Dendritic cell treated with granulocyte-macrophage colony-stimulating factor and Interleukin-4, amounts not matched to agents 40 ng/mL and 50 ng/mL, for 4 days (primary cell): ENCODE results near the gene PRMT3.
"Not testable (repeated sequence)": the region's sequence is repeated elsewhere in the genome, so short reads cannot be mapped to it uniquely, and the experiment has no call there.

Source experiments
- H3K27ac Mint-ChIP-seq: one replicate; pipeline ENCODE4 v1.8.0; 2022; ENCODE audit warnings: mild to moderate bottlenecking, mixed read lengths
- H3K27me3 Mint-ChIP-seq: one replicate; pipeline ENCODE4 v1.8.0; 2022; ENCODE audit warnings: mild to moderate bottlenecking, mixed read lengths
- H3K36me3 Mint-ChIP-seq: one replicate; pipeline ENCODE4 v1.8.0; 2022; ENCODE audit warnings: low read depth, mixed read lengths
- H3K4me1 Mint-ChIP-seq: one replicate; pipeline ENCODE4 v1.8.0; 2022; ENCODE audit warnings: low read depth, mixed read lengths
- H3K4me3 Mint-ChIP-seq: one replicate; pipeline ENCODE4 v1.8.0; 2022; ENCODE audit warnings: mild to moderate bottlenecking, moderate library complexity, mixed read lengths
- H3K9me3 Mint-ChIP-seq: one replicate; pipeline ENCODE4 v1.8.0; 2022; ENCODE audit warnings: mixed read lengths
- intact Hi-C: fragments of 100-400 bp; cut with micrococcal nuclease; formaldehyde crosslinking; loops from one replicate; pipeline ENCODE4 v1.15.0; 2022

PRMT3 gene

DNA sequence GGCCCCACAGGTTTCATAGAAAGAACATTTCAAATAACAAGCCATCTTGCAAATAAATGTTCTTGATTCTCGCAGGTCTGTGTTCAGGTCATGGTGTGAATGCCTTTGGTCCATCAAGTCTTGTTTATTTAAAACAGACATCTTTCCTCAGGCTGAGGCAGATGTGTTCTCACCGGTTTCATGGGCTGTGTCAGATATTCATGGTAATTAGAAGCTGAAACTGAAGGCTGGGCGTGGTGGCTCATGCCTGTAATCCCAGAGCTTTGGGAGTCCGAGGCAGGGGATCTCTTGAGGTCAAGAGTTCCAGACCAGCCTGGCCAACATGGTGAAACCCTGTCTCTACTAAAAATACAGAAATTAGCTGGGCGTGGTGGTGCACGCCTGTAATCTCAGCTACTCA lies 22.1 kb upstream of the PRMT3 start:
- H3K27me3 Mint-ChIP-seq, H3K27ac Mint-ChIP-seq, H3K9me3 Mint-ChIP-seq, intact Hi-C loops, H3K4me3 Mint-ChIP-seq: not testable (repeated sequence)
- peaks cover 12% of the 10 kb centered on the region for H3K36me3 Mint-ChIP-seq
- peaks cover 48% of the 10 kb centered on the region for H3K4me1 Mint-ChIP-seq

DNA sequence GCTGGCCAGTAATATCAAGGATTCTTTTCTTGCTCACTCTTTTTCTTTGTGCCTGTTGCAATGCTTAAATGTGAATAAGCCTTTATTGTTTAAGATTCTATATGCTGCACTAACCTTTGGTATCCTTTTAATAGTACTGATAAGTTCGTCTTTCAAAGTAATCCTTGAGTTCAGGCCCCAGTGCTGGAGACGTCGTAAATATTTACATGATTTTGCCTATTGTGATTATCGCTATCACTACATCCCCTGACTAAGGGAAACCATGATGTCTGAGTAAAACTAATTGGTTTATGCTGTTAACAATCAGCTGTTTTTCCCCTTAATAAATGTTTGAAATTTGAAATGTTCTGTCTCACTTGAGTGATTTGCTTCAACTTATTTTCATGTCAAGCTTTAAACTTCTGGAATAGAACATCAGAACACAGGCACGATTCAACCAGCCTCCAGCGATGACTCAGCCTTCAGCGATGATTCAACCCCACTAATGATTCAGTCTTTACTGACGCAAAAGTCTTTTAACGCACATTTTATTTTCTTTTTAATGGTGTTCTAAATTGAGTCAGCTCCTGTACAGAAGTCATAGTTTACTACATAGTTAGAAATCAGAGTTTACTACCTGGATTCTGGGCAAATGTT lies 20.1 kb upstream of the PRMT3 start:
- Mint-ChIP-seq H3K4me1 (peaks cover 44% of the 10 kb centered on the region), H3K27me3 (no peaks in the 10 kb centered on the region), H3K9me3 (no peaks in the 10 kb centered on the region), H3K4me3 (no peak overlapping the region), H3K27ac (no peak overlapping the region), H3K36me3 (peaks cover 27% of the 10 kb centered on the region)
- intact Hi-C loops = no loop called here

DNA sequence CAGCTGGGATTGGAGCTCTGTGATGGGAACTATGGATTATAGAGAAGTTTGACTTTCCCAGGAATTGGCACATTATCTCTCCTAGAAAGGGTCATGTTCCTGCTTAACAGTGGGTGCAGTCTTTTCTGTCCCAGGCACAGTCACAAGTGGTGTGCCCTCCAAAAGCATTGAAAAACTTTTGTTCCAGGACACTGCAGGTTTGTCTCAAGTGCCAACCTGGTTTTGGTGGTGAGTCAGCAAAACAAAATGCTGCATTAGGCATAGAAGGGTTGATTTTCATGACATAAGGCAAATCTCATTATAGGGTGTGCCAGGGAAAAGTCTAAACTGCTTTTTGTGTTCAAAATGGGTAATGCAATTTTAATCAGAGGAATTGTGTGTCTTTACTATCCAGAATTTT lies 19.1 kb upstream of the PRMT3 start:
- H3K36me3 Mint-ChIP-seq = peaks cover 37% of the 10 kb centered on the region
- no peaks in the 10 kb centered on the region for H3K27me3 Mint-ChIP-seq
- H3K4me3 Mint-ChIP-seq = no peak overlapping the region
- H3K27ac Mint-ChIP-seq = no peak overlapping the region
- intact Hi-C loops = no loop called here
- no peaks in the 10 kb centered on the region for H3K9me3 Mint-ChIP-seq
- H3K4me1 Mint-ChIP-seq = peaks cover 36% of the 10 kb centered on the region

DNA sequence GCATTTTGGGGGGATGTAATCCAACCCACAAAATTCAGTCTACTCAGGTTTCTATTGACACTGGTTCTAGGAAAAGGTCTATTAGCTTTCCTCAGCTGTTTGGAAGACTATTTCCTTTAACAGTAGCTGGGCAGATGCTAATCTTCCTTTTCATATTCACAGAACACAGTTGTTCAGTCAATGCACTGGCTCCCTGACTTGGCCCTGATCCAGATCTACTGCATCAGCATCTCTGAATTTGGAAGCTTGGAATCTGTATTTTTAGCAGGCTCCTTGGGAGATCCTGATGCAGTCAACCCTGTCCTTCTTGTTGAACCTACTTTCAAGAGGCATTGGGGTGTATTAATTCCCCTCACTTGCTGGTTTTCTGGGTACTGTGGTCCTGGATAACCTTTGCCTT lies 17.7 kb upstream of the PRMT3 start:
- peaks cover 51% of the 10 kb centered on the region for H3K36me3 Mint-ChIP-seq
- intact Hi-C loops = no loop called here
- peaks cover 34% of the 10 kb centered on the region for H3K4me1 Mint-ChIP-seq
- no peaks in the 10 kb centered on the region for H3K27me3 Mint-ChIP-seq
- H3K9me3 Mint-ChIP-seq = no peaks in the 10 kb centered on the region
- H3K4me3 Mint-ChIP-seq = no peak overlapping the region
- no peak overlapping the region for H3K27ac Mint-ChIP-seq

DNA sequence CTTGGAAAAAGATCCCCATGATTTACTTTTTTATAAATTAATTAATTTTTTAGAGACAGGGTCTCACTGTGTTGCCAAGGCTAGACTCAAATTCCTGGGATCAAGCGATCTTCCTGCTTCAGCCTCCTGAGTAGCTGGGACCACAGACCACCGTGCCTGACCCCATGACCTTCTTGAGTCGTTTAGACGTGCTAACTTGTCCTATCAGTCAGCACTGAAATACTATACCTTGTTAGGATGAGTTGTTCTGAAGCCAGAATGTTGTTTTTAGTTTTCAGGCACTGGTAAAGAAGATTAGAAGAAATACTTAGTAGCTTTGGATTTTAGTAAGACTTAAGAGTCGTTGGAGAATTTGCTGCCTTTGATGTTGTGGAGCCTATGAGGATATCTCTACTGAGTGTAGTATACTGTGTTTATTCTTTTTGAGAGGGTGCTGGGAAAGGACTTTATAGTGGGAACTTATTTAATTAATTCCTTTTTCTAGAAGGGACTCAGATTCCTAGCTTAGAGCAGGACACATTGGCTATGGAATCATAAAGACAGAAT lies 15.4 kb upstream of the PRMT3 start:
- H3K4me1 Mint-ChIP-seq = peaks cover 13% of the 10 kb centered on the region
- H3K36me3 Mint-ChIP-seq = peaks cover 68% of the 10 kb centered on the region
- H3K9me3 Mint-ChIP-seq = no peaks in the 10 kb centered on the region
- intact Hi-C loops = no loop called here
- H3K4me3 Mint-ChIP-seq = no peak overlapping the region
- no peak overlapping the region for H3K27ac Mint-ChIP-seq
- H3K27me3 Mint-ChIP-seq = no peaks in the 10 kb centered on the region

DNA sequence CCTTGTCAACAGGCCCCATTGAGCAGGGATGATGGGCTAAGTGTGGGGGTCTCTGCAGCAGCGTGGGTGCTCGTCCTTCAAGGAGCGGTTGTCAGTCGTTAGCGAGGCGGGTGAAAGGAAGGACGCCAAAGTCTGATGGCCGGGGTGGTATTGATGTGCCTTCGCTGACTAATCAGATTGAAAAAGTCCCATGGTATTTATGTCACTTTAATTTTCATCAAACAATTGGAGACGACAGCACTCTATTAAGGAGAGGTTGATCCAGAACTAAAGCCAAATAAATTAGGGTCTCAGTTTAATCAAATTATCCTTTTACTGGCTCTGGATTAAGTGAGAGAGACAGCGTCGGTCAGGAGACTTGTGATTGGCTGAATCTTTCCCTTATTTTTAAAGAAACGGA lies 14.4 kb upstream of the PRMT3 start:
- intact Hi-C loops = no loop called here
- Mint-ChIP-seq H3K36me3 (peaks cover 73% of the 10 kb centered on the region), H3K9me3 (no peaks in the 10 kb centered on the region), H3K4me1 (peaks cover 7% of the 10 kb centered on the region), H3K27me3 (no peaks in the 10 kb centered on the region), H3K27ac (no peak overlapping the region), H3K4me3 (no peak overlapping the region)

DNA sequence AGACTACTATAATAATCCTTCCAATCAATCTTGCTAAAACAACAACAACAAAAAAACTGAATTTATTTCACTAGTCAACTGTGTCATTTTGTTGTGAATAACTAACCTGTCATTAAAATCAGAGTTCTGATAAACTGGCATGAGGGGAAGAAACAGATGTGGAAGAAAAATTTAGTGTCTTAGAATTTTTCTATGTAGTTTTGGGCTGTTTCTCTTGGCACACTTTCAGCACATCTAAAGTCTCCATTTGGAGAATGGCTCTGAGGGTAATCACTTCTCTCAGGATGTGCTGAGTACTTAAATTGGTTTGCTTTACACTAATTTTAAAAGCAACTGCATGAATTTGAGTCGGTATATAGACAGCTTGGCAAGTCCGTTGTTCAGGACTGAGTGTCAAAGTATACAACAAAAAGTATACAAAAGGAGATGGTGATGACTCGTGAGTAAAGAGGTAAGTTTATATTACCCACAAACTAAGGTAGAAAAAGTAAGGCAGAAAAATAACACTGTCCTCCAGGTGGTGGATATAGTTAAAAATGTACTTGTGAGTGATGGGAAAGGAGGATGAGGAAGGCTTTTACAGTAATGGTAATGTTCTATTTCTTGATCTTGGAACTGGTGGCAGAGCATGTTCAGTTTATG lies 13.8 kb upstream of the PRMT3 start:
- Mint-ChIP-seq H3K27ac (no peak overlapping the region), H3K4me3 (no peak overlapping the region), H3K36me3 (peaks cover 73% of the 10 kb centered on the region), H3K9me3 (no peaks in the 10 kb centered on the region), H3K27me3 (no peaks in the 10 kb centered on the region), H3K4me1 (peaks cover 7% of the 10 kb centered on the region)
- intact Hi-C loops = no loop called here

DNA sequence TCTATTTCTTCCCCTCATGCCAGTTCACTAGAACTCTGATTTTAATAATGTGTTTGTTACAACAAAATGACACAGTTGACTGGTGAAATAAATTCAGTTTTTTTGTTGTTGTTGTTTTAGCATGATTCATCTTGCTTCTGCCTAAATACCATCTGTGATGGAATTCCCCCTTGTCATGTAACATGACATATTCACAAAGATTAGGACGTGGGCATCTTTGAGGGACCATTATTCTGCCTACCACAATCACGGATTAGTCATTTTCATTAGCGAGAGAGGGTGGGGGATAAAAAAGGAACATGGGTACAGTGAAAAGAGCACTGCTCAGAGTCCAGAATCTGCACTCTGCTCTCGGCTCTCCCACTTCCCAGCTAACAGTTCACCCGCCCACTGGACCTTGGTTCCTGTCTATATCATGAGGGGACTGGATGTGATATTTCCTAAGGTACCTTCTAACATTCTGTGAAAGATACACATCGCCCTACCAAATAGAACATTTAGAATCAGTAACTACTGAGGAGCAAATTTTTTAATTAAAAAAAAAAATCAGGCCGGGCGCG lies 12.7 kb upstream of the PRMT3 start:
- Mint-ChIP-seq H3K27ac (no peak overlapping the region), H3K36me3 (peaks cover 81% of the 10 kb centered on the region), H3K4me1 (peaks cover 7% of the 10 kb centered on the region), H3K9me3 (no peaks in the 10 kb centered on the region), H3K27me3 (no peaks in the 10 kb centered on the region), H3K4me3 (no peak overlapping the region)
- intact Hi-C loops = no loop called here

DNA sequence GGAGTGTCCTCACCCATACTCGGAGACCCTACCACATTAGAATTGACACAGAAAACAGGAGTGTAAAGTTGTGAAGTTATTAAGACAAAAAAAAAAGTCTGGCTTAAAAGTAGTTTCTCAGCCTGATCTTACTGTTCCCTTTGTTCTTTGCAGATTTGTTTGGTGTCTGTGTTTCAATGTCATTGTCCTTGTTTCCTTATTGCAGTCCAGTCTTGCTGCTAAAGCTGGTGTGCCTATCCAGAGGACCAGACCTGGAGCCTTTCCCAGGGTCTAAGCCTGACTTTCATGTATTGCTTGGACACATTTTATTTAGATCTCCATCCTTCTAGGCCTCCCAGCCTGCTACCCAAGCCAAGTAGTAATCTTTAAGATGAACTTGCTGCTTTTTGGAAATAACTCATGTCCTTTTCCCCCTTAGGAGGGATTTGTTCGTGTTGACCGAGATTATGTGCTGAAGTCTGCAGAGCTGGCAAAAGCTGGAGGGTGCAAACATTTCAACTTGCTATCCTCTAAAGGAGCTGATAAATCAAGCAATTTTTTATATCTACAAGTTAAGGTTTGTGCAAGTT lies 11.3 kb upstream of the PRMT3 start:
- no peaks in the 10 kb centered on the region for H3K9me3 Mint-ChIP-seq
- H3K27ac Mint-ChIP-seq = no peak overlapping the region
- H3K36me3 Mint-ChIP-seq = peaks cover 81% of the 10 kb centered on the region
- intact Hi-C loops = no loop called here
- H3K27me3 Mint-ChIP-seq = no peaks in the 10 kb centered on the region
- H3K4me3 Mint-ChIP-seq = no peak overlapping the region
- peaks cover 7% of the 10 kb centered on the region for H3K4me1 Mint-ChIP-seq

DNA sequence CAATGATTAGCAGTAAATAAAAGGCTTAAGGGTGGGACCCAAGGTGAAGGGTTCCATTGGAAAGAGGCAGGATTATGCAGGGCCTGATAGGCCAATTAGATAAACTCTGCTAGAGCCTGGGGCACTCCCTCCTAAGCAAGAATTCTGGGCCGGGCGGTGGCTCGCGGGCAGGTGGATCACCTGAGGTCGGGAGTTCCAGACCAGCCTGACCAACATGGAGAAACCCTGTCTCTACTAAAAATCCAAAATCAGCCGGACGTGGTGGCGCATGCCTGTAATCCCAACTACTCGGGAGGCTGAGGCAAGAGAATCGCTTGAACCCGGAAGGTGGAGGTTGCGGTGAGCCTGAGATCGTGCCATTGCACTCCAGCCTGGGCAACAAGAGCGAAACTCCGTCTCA lies 1.5 kb upstream of the PRMT3 start:
- Mint-ChIP-seq H3K36me3 (peaks cover 47% of the 10 kb centered on the region), H3K27ac (peak overlapping the region; percentile 99)
- not testable (repeated sequence) for H3K9me3 Mint-ChIP-seq, H3K27me3 Mint-ChIP-seq, H3K4me1 Mint-ChIP-seq, H3K4me3 Mint-ChIP-seq
- intact Hi-C loops = loop anchor here (2.0 kb wide), 1 partner anchor 225 kb away; no protein-coding TSS in a partner anchor

DNA sequence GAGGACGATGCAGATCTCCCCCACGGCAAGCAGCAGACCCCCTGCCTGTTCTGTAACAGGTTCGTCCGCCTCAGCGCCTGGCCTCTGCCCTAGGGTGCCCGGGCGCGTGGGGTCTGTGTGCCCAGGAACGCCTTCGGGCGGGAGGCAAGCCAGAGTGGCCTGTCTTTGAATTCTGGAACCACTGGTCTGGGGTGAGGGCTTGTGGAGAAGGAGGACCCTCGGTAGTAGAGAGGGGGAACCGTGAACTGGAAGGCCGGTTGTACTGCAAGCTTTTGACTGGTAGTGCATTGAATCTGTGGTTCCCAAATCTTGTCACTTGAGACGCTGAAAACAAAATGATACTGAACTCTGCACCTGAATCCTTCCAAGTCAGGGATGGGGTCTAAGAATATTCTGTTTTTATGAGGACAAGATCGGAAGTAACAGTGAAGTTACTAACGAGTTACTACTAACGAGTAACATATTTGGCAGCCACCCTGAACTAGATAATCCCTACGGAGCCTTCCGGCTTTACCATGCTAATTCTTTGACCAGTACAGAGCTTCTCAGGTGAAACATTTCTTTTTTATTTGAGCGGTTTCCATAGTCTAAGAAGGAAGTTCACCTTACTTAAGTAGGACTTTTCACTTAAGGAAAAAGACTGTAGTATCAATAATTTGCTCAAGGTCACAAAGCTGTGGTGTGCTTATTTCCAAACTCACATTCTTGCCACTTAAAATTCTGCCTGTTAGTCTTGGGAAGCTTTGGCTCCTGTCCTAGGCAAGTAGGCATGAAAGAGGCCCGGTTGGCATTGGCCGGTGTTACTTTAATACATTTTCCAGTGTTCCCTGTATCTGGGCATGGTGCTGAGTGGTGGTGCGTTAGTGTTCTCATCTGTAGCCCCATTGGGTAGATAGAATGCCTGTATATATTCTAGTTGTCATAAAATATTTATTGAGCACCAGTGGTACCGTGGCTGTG lies 860 bp downstream of the PRMT3 start:
- peak overlapping the region; percentile 98 for H3K4me3 Mint-ChIP-seq
- intact Hi-C loops = no loop called here
- peaks cover 6% of the 10 kb centered on the region for H3K4me1 Mint-ChIP-seq
- no peaks in the 10 kb centered on the region for H3K9me3 Mint-ChIP-seq
- H3K27me3 Mint-ChIP-seq = no peaks in the 10 kb centered on the region
- H3K36me3 Mint-ChIP-seq = peaks cover 41% of the 10 kb centered on the region
- peak overlapping the region; percentile 99 for H3K27ac Mint-ChIP-seq

DNA sequence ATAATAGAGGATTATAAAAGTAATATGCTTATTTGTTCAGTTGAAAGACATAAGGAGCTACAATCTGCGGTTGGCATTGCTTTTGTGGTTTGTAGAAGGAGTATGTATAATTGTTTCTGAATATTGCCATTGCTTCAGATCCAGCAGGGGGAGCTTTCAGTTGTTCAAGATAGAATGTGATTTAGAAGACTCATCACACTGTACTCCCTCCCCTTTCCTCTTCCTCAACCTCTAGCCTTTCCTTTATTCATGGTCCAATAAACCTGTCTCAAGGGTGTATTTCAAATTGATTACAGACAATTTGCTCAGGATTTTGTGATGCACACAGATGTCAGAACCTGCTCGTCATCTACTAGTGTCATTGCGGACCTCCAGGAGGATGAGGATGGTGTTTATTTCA lies 9.8 kb downstream of the PRMT3 start:
- intact Hi-C loops = no loop called here
- Mint-ChIP-seq H3K4me1 (no peaks in the 10 kb centered on the region), H3K27ac (no peak overlapping the region), H3K4me3 (no peak overlapping the region), H3K36me3 (peaks cover 44% of the 10 kb centered on the region), H3K27me3 (no peaks in the 10 kb centered on the region), H3K9me3 (no peaks in the 10 kb centered on the region)

DNA sequence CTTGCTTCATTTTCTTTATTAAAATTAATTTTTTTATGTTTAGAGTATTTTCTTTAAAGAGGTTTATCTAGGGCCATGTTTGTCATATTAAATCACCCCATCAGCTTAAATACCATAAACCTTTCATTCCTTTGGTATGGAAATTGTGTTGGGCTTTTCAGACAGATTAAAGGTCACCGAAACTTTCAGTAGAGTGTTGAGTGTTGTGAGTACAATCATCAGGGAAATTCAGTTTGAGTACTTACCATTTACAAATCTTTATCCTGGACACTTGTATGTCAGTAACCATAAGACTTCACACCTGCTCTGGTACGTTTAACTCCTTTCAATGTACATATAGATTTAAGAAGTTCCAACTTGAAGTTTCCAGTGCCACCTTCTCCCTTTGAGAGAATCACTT lies 12.0 kb downstream of the PRMT3 start:
- H3K9me3 Mint-ChIP-seq = no peaks in the 10 kb centered on the region
- H3K27ac Mint-ChIP-seq = no peak overlapping the region
- H3K27me3 Mint-ChIP-seq = no peaks in the 10 kb centered on the region
- no peaks in the 10 kb centered on the region for H3K4me1 Mint-ChIP-seq
- intact Hi-C loops = no loop called here
- H3K4me3 Mint-ChIP-seq = no peak overlapping the region
- peaks cover 51% of the 10 kb centered on the region for H3K36me3 Mint-ChIP-seq
